ENCODE results near the gene RNF149.

Gene RNF149

DNA sequence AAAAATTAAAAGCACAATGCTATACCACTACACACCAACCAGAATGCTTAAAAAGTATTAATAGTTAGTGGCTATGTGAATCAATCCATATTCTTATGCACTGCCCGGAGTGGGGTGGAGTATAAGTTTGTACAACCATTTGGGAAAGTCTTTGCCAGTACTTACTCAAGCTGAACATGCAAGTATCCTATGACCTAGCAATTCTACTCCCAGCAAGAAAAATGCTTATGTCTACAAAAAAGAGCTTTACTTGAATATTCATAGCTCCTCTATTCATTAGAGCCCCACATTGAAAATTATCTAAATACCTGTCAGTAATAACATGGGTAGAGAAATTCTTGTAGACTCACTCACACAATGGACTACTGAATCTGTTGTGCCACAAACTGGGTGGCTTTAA lies 77.3 kb downstream of the RNF149 start:
- DNase-seq (ENCODE audit: low read depth): no peak

- no peak for DNase-seq (ENCODE audit: low read depth)
Measured at GRCh38 chr2:101230541-101231001, 77.9 kb downstream of the RNF149 start.
